T47D (cell line): ENCODE results near the gene STK32C.

Experiments used
- DNase-seq, 2 experiments: peaks; one replicate each; pipeline versions ENCODE4 v3.0.0 to v3.0.0-alpha.2; 2011 to 2012; ENCODE audit warnings: low read depth in 1 of 2, low spot score in 1 of 2
- JUND ChIP-seq: IDR thresholded peaks from 2 replicates; pipeline ENCODE4 v1.6.1; 2012; ENCODE audit warnings: low read depth
- in situ Hi-C: cut with HindIII; loops from 2 replicates; pipeline ENCODE4 v1.10.0; 2016; ENCODE audit warnings: low sequenced_read_pairs, low pct_unique_long_range_greater_than_20kb

Gene STK32C

DNA sequence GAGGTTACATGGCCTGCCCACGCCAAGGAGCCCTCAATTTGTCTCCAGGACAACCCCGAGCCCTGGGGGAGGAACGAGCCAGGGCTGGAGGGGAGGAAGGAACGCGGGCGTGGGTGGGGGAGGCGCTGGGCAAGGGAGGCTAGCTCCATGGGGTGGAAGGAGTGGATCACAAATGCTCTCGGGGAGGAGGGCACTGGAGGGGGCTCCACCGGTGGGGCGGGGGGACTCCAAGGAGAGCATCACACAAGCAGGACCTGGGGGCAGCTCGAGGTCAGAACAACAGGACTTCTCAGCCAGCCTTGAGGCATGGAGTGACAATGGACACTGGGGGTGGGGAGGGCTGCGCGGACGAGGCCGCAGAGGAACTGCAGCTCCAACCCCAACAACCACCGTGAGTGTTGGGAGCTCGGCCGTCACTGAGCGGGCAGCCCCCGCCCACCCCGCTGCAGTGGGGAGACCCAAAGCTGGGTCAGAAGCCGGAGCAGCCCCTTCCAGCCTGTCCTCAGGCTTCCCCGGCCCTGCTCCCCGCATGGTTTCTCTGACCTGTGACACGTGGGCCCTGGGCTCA is 41.1 kb downstream of the STK32C start:
- in situ Hi-C loops, result no loop called here
- no peak for TF ChIP-seq JUND
- DNase-seq, result no peak

DNA sequence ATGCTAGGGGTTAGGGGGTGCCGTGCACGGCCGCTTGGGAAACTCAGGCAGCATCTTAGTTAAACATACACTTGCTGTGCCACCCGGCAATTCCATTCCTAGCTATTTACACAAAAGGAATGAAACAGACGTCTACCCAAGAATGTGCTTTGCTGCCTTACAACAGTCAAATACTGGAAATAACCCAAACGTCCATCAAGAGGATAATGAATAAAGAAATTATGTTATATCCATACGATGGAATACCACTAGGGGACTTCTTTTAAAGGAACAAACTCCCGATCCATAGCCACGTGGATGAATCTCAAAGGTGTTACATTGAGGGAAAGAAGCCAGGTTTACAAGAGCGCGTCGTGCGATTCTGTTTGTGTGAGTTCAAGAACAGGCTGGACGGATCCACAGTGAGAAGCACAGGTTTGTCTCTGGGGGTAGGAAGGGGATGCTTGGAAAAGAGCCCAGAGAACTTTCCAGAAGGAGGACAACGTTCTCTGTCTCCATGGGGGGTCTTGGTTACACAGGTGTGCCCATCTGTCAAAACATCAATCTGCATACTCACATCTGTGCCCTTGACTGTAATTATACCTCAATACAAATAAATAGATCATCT is 41.8 kb downstream of the STK32C start:
- in situ Hi-C loops, result no loop called here
- DNase-seq, result peak; percentile 28 to 69
- no peak for TF ChIP-seq JUND

DNA sequence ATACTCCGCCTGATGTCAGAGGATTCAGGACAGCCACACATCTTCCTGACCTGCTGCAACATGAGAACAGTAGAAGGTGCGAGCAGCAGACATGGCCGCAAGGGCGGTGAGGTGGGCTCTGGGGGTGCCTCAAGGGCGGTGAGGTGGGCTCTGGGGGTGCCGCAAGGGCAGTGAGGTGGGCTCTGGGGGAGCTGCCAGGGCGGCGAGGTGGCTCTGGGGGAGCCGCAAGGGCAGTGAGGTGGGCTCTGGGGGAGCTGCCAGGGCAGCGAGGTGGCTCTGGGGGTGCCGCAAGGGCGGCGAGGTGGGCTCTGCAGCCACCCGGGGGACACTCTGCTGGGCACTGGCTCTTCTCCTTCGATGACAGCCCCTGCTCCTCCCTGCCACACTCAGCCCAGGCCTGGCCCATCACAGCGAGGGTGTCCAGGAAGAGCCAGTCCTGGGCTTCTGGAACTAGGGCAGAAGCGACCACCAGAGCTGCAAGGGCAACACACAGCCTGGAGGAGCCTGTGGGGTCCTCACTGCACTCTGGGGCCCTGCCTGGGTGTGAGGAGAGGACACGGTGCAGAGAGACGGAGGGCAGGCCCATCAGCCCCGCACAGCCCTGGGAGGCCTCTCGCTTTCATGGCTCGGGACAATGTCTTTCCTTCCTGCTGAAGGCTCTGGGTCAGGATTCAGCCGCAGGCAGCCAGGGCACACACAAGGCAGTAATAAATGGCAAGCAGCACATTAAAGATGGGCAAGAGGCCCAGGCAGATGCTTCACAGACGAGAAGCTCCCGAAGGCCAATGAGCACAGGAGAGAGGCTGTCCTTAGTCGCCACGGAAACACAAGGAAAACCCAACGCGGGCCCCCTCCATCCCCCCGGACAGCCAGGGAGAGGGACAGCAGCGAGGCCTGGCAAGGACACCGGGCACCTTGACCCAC is 42.5 kb downstream of the STK32C start:
- no peak for TF ChIP-seq JUND
- in situ Hi-C loops, result no loop called here
- DNase-seq, result peak; percentile 59 to 80

DNA sequence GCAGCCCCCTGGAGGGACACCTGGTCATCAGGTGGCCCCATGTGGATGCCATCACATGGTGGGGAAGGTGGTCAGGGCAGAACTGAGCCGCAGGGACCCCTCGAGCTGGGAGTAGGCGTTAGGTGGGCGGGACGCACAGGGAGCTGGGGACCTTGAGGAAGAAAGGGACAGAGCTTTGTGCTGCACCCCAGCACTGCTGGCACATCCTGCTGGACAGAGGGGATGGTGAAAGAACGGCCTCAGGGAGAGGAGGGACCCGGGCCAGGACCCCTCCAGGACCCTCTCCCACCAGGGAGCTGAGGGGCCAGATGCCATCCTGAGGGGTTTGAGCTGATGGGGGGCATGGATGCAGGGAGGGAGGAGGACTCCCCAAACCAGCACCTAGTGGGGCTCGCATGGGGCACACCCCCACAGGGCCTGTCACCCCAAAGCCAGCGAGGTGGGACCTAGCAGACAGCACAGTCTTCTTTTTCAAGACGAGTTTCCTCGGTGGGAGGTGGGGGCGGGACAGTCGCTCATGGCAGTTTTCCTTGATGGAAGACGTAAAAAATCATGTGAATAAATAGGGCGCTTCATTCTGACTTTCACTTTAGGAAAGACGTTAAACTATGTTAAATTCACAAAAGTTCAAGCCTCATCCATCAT is 43.3 kb downstream of the STK32C start:
- no peak for TF ChIP-seq JUND
- in situ Hi-C loops, result no loop called here
- DNase-seq, result no peak

DNA sequence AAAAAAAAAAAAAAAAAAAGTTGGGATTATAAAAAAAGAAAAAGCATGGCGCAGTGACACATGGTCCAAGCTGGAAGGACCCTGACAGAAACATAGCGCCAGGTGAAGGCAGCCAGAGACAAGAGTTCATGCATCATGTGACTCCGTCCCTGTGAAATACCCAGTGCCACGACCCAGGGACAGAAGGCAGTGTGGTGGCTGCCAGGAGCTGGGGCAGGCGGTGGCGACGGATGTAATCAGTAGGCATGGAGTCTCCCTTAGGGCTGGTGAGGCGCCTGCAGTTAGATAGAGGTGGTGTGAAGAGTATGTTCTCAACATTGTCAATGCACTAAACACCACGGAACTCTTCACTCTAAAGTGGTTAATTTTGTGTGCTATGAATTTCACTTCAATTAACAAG is 43.9 kb downstream of the STK32C start:
- in situ Hi-C loops, result no loop called here

DNA sequence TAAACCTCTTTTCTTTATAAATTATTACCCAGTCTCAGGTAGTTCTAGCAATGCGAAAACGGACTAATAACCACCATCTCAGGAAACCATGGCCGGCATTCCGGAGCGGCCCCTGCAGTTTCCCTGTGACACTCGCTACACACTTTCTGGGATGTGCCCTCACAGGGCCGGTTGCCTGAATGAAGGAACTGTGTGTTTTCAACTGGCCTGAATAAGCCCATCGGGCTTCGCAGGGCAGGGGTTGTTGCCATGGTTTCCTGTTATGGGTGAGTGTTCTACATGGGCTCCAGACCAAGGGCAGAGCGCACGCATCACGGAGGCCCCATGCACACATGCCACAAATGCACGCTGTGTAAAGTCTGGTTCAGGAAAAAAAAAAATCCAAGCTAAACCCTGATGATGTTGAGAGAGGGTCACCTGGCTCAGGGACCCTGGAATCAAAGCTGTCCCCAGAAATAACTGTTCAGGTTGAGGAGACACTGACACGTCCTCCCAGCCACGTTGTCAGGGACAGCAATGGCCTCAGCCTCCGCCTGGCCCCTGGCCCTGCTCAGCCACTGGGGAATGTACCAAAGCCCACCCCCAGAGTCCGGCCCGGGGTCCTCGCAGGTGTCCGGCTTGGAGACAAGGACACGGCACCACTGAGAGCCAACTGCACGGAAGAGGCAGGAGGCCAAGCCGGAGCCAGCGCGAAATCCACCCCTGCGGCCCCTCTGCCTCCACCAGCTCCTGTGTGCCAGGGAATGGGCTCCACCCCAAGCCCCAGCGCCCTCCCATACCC is 47.9 kb downstream of the STK32C start:
- DNase-seq, result no peak
- TF ChIP-seq JUND, result no peak
- in situ Hi-C loops, result no loop called here

More for the DNA sequence above, 43.9 kb downstream of the STK32C start:
- TF ChIP-seq JUND, result no peak
- no peak for DNase-seq

DNA sequence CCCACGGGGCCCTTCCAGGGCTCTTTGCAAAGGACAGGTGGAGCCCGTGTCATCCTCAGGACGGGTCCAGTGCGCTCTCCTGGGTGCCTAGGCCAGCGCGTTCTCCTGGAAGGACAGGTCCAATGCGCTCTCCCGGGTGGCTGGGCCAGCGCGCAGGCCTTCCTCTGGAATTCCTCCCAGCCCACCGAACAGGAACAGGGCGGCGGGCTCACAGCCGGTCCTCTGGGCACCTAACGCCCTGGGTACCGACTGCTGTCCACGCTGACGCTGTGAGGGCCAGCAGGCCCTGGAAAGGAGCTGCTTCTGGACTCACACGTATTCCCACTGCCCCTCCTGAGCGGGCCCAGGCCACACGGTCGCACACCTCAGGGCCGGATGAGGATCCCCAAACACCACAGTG is 49.3 kb downstream of the STK32C start:
- in situ Hi-C loops, result no loop called here
- DNase-seq, result no peak
- TF ChIP-seq JUND, result no peak

DNA sequence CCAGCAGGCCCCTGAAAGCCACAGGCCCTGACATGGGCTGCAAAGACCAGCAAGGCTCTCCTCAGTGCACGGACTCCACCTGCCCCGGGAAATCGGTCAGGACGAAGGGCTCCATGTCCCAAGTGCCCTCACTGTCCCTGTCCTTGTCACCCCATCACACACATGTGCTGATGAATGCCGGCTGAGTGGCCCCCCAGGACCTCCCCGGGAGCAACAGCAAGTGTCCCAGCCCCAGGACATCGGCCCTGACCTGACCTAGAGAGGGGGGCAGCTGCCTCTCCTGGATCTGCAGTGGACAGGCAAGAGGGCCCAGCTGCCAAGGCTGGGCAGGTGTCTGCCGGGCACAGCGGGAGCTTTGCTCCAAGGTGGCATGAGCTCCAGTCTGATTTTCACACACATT is 49.8 kb downstream of the STK32C start:
- DNase-seq, result no peak
- in situ Hi-C loops, result no loop called here
- TF ChIP-seq JUND, result no peak

DNA sequence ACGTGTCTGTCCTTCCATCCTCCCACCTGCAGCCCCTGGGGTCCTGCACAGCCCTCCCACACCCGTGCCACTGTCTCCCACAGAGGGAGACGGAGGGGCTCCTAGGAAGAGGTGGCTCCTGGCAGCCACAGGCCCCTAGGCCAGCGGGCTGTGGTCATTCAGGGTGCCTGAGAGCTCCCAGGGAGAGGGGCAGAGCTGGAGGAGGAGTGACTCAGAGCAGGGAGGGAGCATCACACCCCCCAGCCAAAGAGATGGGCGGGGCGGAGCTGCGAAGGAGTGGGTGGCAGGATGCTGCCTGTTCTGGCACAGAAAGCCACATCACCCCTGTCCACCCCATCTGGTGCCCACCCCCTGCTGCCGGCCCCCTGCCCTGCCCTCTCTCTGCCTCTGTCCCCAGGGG is 50.5 kb downstream of the STK32C start:
- no peak for DNase-seq
- in situ Hi-C loops, result no loop called here
- no peak for TF ChIP-seq JUND

DNA sequence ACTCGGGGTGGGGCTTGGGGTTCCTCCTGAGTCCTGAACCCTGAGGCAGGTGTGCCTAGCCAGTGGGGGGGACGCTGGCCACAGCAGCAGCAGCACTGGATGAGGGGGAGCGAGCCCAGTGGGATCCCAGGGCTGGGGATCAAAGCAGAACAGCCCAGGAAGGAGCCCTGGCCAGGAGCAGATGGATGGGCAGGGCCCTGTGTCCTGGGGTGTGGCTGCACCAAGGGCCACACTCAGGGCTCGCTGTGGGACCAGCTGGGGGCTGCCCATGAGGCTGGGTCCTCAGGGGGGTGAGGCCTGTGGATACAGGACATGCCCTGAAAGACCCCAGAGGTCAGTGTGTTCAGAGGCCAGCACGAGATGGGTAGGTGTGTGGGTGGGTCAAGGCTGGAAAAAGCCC is 50.9 kb downstream of the STK32C start:
- TF ChIP-seq JUND, result no peak
- in situ Hi-C loops, result no loop called here

DNA sequence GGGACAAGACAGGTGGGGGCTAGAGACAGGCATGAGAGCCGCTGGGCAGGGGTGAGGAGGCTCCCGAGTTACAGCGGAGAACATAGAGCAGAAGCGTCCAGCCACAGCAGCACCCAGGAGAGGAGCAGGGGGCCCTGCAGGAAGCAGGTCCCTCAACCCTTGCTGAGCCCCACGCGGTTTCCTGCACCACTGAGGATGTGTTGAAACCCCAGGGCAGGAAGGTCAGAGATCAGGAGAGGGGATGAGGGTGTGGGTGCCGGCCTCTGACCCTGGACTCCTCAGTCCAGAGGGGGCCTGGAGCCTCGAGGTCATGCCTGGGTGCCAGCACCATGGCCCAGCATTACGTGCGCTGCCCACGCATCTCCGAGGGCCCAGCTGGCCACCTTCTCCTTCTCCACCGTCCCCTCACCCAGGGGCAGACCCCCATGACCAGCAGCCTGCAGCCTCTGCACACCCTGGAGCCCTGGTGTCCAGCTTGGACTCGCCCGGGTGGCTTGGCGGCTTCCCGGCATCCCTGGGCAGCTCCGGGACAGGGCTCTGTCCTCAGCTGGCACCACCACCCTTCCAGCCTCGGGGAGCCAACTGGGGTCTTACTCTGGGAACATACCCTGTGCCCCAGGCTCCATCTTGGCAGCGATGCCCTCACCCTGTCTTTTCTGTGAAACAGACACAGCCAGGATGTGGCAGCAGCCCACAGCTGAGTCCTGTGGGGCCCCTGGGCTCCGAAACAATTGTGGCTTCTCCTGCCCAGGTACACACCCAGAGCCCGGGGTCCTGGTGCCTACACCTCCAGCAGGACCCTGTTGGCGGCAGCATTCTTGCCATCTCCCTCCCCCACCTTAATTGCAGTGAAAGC is 52.0 kb downstream of the STK32C start:
- DNase-seq, result no peak
- in situ Hi-C loops, result no loop called here
- TF ChIP-seq JUND, result no peak

More for the DNA sequence above, 50.9 kb downstream of the STK32C start:
- DNase-seq, result no peak
